OCI-LY7 (cell line): ENCODE results near the gene CDC25B.
A peak's percentile ranks its signal among the peaks of the same experiment; 100 is the strongest.

ENCODE experiments used
- EZH2phosphoT487 ChIP-seq: fragments of 200-600 bp; sonication (generic); IDR thresholded peaks from 2 replicates; pipeline ENCODE4 v1.6.1; 2018; ENCODE audit warnings: low read depth, borderline replicate concordance, mild to moderate bottlenecking, mixed run types, antibody characterized with exemption, low read length, moderate library complexity, mixed read lengths
- TF ChIP-seq, protein P1 (sequence below): fragments of 200-600 bp; sonication (generic); conservative IDR thresholded peaks from 2 replicates; pipeline ENCODE4 v1.5.1; 2014; ENCODE audit warnings: mild to moderate bottlenecking, antibody characterized with exemption, low read length, moderate library complexity, mixed read lengths

DNA sequence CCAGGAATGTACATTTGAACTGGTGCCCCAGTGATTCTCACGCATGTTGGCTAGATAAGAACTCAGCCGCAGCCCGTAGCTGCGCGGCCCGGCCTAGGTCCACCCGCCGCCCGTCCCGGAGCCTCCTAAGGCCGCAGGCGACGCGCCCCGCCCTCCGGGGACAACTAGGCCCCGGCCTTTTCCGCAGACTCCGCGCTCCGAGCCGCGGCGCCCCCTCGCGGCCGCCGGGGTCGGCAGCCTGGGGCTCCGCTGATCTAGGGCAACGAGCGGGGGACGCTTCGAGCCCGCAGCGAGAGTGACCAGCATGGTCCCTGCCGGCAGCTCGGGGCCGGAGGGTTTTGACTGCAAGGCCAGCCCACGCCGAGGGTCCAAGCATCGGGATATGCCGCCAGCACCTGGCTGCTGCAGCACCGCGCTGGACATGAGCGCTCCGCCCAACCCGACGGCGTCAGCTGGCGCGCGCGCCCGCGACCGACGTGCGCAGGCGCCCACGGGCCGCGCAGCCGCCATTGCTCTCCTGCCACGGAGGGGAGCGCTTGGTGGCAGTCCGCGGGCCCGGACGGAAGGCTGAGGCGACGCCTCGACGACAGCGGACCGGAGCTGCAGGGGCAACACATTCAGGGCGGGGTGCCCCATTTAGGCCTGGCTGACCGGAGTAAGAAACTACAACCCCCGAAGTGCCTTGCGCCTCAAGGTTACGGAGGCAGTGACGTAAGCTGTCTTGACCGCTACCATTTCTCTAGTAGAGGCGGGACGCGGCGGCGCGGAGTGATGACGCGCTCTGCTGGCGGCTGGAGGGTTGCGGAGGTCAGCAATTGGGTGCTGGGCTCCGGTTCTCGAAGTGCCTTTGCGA lies 24.2 kb downstream of the CDC25B start, which contains the start of gene AP5S1:
- TF ChIP-seq EZH2phosphoT487: no peak
- TF ChIP-seq, protein P1, sequence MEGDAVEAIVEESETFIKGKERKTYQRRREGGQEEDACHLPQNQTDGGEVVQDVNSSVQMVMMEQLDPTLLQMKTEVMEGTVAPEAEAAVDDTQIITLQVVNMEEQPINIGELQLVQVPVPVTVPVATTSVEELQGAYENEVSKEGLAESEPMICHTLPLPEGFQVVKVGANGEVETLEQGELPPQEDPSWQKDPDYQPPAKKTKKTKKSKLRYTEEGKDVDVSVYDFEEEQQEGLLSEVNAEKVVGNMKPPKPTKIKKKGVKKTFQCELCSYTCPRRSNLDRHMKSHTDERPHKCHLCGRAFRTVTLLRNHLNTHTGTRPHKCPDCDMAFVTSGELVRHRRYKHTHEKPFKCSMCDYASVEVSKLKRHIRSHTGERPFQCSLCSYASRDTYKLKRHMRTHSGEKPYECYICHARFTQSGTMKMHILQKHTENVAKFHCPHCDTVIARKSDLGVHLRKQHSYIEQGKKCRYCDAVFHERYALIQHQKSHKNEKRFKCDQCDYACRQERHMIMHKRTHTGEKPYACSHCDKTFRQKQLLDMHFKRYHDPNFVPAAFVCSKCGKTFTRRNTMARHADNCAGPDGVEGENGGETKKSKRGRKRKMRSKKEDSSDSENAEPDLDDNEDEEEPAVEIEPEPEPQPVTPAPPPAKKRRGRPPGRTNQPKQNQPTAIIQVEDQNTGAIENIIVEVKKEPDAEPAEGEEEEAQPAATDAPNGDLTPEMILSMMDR: peak; percentile 98
